IMR-90 (cell line): ENCODE measurements around the gene ENDOD1.
A peak's percentile ranks its signal among the peaks of the same experiment; 100 is the strongest.

ENCODE experiments used
- BHLHE40 ChIP-seq: fragments of 150-350 bp; IDR thresholded peaks from 2 replicates; pipeline ENCODE4 v1.6.1; 2016; ENCODE audit warnings: mild to moderate bottlenecking, low read depth, low read length
- CEBPB ChIP-seq: IDR thresholded peaks from 2 replicates; pipeline ENCODE4 v1.6.1; 2012; ENCODE audit warnings: low read depth, low read length, improper control_type of control experiment
- CHD1 ChIP-seq: IDR thresholded peaks from 2 replicates; pipeline ENCODE4 v1.6.1; 2012; ENCODE audit warnings: low read depth, low read length, improper control_type of control experiment
- CTCF ChIP-seq: conservative IDR thresholded peaks from 2 replicates; pipeline ENCODE4 v1.5.1; 2012; ENCODE audit warnings: mild to moderate bottlenecking, low read depth, low read length, improper control_type of control experiment
- FOS ChIP-seq: fragments of 150-350 bp; IDR thresholded peaks from 2 replicates; pipeline ENCODE4 v1.6.1; 2016; ENCODE audit warnings: low read depth, low read length
- MAFK ChIP-seq: IDR thresholded peaks from 2 replicates; pipeline ENCODE4 v1.6.1; 2012; ENCODE audit warnings: low read depth, low read length, improper control_type of control experiment
- MAZ ChIP-seq: IDR thresholded peaks from 2 replicates; pipeline ENCODE4 v1.6.1; 2012; ENCODE audit warnings: low read depth, mild to moderate bottlenecking, low read length, improper control_type of control experiment, moderate library complexity, borderline replicate concordance
- MXI1 ChIP-seq: IDR thresholded peaks from 2 replicates; pipeline ENCODE4 v1.6.1; 2012; ENCODE audit warnings: low read depth, mild to moderate bottlenecking, low read length, moderate library complexity, borderline replicate concordance
- POLR2A ChIP-seq: IDR thresholded peaks from 2 replicates; pipeline ENCODE4 v1.6.1; 2012; ENCODE audit warnings: mild to moderate bottlenecking, low read depth, low read length
- RAD21 ChIP-seq: IDR thresholded peaks from 2 replicates; pipeline ENCODE4 v1.6.1; 2012; ENCODE audit warnings: low read length, improper control_type of control experiment
- RCOR1 ChIP-seq: IDR thresholded peaks from 2 replicates; pipeline ENCODE4 v1.6.1; 2012; ENCODE audit warnings: mild to moderate bottlenecking, low read length, improper control_type of control experiment; ENCODE audit not compliant: insufficient replicate concordance
- RFX5 ChIP-seq: IDR thresholded peaks from 2 replicates; pipeline ENCODE4 v1.8.0; 2012; ENCODE audit warnings: low read depth, mild to moderate bottlenecking, low read length, moderate library complexity
- SMC3 ChIP-seq: fragments of 150-350 bp; IDR thresholded peaks from 2 replicates; pipeline ENCODE4 v1.6.1; 2016; ENCODE audit warnings: low read depth, mild to moderate bottlenecking, antibody characterized with exemption, low read length, moderate library complexity
- USF2 ChIP-seq: fragments of 150-350 bp; IDR thresholded peaks from 2 replicates; pipeline ENCODE4 v1.6.1; 2017; ENCODE audit warnings: mild to moderate bottlenecking, antibody characterized with exemption, low read length, low read depth

GRCh38 chr11:95145430-95146060 is 55.9 kb downstream of the ENDOD1 start:
- TF ChIP-seq POLR2A (no peak), CTCF (no peak), SMC3 (no peak), MAFK (no peak), MAZ (no peak), FOS (no peak), RAD21 (no peak), MXI1 (no peak), RCOR1 (no peak), BHLHE40 (no peak), USF2 (no peak), CEBPB (peak; percentile 63), RFX5 (no peak), CHD1 (no peak)
